Gastrocnemius medialis (tissue), 4 donors: ENCODE results near the gene TMEM87B. TPM values are rescaled to one million over a fixed set of nuclear protein-coding genes. Genes with fewer than 3 reads are reported as not detected.
A peak's percentile ranks its signal among the peaks of the same experiment; 100 is the strongest.

Experiments
- ATAC-seq, 2 donors: fragments of 150-250 bp; one replicate each; pipeline ENCODE4 v1.9.1; 2016
- DNase-seq, 2 donors: peaks; one replicate each; pipeline ENCODE4 v3.0.0-alpha.2; 2019
- H3K27ac ChIP-seq, 4 donors: fragments of 200-600 bp; sonication (generic); 1 replicate in 1 of 4; 2 replicates in 3 of 4; pipeline ENCODE4 v1.5.1; 2016 to 2018; ENCODE audit warnings: mild to moderate bottlenecking in 2 of 4, moderate library complexity in 1 of 4
- H3K27me3 ChIP-seq, 3 donors: fragments of 200-600 bp; sonication (generic) in 2 of 3; 1 replicate in 1 of 3; 2 replicates in 2 of 3; pipeline versions ENCODE4 v1.5.1 to v1.6.0; 2016 to 2019; ENCODE audit warnings: mild to moderate bottlenecking in 1 of 3, moderate library complexity in 1 of 3
- H3K36me3 ChIP-seq, 2 donors: fragments of 200-600 bp; sonication (generic) in 1 of 2; one replicate each; pipeline ENCODE4 v1.5.1; 2017 to 2018
- H3K4me1 ChIP-seq, 2 donors: fragments of 200-600 bp; sonication (generic) in 1 of 2; one replicate each; pipeline ENCODE4 v1.5.1; 2016 to 2017; ENCODE audit warnings: mild to moderate bottlenecking in 2 of 2
- H3K4me3 ChIP-seq, 4 donors: fragments of 200-600 bp; sonication (generic) in 3 of 4; 1 replicate in 1 of 4; 2 replicates in 3 of 4; pipeline ENCODE4 v1.5.1; 2016 to 2019; ENCODE audit warnings: mild to moderate bottlenecking in 2 of 4
- H3K9me3 ChIP-seq, 3 donors: fragments of 200-600 bp; sonication (generic) in 2 of 3; 1 replicate in 1 of 3; 2 replicates in 2 of 3; pipeline ENCODE4 v1.5.1; 2016 to 2019
- POLR2A ChIP-seq, 2 donors: fragments of 450-650 bp; IDR thresholded peaks; one replicate each; pipeline ENCODE4 v1.6.1; 2017; ENCODE audit warnings: antibody characterized with exemption in 2 of 2, mild to moderate bottlenecking in 2 of 2, moderate library complexity in 2 of 2
- in situ Hi-C, 4 donors: fragments of 200-750 bp; cut with MboI; loops; one replicate each; pipeline versions ENCODE4 v1.15.0 to v1.8.0; 2017; ENCODE audit warnings: low sequenced_read_pairs in 4 of 4
- intact Hi-C: fragments of 100-400 bp; cut with DNase I; formaldehyde crosslinking; loops from one replicate; pipeline ENCODE4 v1.15.1; 2023; ENCODE audit warnings: low total_unique reads
- total RNA-seq, 4 donors: library from RNA; depleted of rRNA; stranded (reverse); fragments of >200 nt; gene quantifications; one replicate each; pipeline versions ENCODE4 v1.1.0 to v1.2.3, GENCODE V29; 2016
- TF ChIP-seq, protein P1 (sequence below), 5 experiments: fragments of 450-650 bp in 3 of 5; fragments of 200-600 bp in 2 of 5; sonication (generic) in 2 of 5; IDR thresholded peaks in 4 of 5; conservative IDR thresholded peaks in 1 of 5; 1 replicate in 4 of 5; 2 replicates in 1 of 5; pipeline ENCODE4 v1.5.1; 2016 to 2019; ENCODE audit warnings: antibody characterized with exemption in 5 of 5, mild to moderate bottlenecking in 3 of 5, moderate library complexity in 3 of 5

TMEM87B gene, protein sequence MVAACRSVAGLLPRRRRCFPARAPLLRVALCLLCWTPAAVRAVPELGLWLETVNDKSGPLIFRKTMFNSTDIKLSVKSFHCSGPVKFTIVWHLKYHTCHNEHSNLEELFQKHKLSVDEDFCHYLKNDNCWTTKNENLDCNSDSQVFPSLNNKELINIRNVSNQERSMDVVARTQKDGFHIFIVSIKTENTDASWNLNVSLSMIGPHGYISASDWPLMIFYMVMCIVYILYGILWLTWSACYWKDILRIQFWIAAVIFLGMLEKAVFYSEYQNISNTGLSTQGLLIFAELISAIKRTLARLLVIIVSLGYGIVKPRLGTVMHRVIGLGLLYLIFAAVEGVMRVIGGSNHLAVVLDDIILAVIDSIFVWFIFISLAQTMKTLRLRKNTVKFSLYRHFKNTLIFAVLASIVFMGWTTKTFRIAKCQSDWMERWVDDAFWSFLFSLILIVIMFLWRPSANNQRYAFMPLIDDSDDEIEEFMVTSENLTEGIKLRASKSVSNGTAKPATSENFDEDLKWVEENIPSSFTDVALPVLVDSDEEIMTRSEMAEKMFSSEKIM
- total RNA-seq = 1 to 10 TPM; 2.6 to 5.0 (median 3.1) TPM

DNA sequence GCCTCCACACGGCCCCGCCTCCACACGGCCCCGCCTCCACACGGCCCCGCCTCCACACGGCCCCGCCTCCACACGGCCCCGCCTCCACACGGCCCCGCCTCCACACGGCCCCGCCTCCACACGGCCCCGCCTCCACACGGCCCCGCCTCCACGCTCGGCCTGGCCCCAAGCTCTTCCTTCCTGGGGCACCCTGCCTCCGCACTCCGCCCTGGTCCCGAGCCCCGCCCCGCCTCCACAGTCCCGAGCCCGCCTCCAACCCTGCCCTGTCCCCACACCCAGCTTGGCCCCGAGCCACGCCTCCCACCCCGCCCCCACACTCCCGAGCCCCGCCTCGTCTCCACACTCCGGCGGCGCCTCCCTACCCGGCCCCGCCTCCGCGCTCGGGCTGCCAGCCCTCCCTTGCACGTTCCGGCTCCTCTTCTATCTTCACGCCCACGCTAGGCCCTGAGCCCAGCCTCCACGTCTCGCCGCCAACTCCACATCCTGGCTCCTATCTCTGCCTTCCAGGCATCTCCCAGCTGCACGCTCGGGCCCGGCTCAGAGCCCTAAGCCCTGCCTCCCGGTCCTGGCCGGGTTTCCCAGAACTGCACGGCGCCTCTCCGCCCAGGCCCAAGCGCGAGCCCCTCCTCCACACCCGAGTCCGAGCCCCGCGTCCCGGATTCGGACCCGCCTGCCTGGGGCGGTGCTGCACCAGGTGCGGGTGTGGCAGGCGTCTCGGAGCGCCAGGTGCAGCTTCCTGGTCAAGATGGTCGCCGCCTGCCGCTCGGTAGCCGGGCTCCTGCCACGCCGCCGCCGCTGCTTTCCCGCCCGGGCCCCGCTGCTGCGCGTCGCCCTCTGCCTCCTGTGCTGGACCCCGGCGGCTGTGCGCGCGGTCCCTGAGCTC, at the start of gene TMEM87B:
TMEM87B (plus strand) TSS at position 423 of the 883 bp plus-strand sequence; CDS start at position 746, 323 bp downstream.
- H3K36me3 ChIP-seq = no peaks in the 10 kb centered on the region
- intact Hi-C loops (loop anchor here (1.0 to 2.0 kb wide), 4 partner anchors 199 to 530 kb away; partner anchors contain the start of genes CHCHD5, TTL and ZC3H6), in situ Hi-C loops (loop anchor here in 2 of 4 donors (5.0 to 10.0 kb wide), 3 partner anchors 168 to 210 kb away; partner anchors contain the start of gene ZC3H8 (in 1 of the 2))
- H3K27ac ChIP-seq = peak within 1 kb of the TSS; percentile 87 to 96 (median 94)
- peak within 1 kb of the TSS; percentile 70 to 95 (median 84) for H3K4me3 ChIP-seq
- DNase-seq (peak; percentile 96 to 97), ATAC-seq (peak; percentile 77 to 78)
- H3K9me3 ChIP-seq = no peaks in the 10 kb centered on the region
- H3K4me1 ChIP-seq = peaks cover 13 to 18% of the 10 kb centered on the region in 2 donors
- TF ChIP-seq, protein P1, sequence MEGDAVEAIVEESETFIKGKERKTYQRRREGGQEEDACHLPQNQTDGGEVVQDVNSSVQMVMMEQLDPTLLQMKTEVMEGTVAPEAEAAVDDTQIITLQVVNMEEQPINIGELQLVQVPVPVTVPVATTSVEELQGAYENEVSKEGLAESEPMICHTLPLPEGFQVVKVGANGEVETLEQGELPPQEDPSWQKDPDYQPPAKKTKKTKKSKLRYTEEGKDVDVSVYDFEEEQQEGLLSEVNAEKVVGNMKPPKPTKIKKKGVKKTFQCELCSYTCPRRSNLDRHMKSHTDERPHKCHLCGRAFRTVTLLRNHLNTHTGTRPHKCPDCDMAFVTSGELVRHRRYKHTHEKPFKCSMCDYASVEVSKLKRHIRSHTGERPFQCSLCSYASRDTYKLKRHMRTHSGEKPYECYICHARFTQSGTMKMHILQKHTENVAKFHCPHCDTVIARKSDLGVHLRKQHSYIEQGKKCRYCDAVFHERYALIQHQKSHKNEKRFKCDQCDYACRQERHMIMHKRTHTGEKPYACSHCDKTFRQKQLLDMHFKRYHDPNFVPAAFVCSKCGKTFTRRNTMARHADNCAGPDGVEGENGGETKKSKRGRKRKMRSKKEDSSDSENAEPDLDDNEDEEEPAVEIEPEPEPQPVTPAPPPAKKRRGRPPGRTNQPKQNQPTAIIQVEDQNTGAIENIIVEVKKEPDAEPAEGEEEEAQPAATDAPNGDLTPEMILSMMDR (IDR thresholded peaks at IDR 0.05 in 4 of 5, conservative IDR thresholded peaks at IDR 0.05 in 1 of 5) = no peak
- TF ChIP-seq POLR2A (IDR thresholded peaks at IDR 0.05) = peak; percentile 36 to 58
- no peaks in the 10 kb centered on the region for H3K27me3 ChIP-seq

DNA sequence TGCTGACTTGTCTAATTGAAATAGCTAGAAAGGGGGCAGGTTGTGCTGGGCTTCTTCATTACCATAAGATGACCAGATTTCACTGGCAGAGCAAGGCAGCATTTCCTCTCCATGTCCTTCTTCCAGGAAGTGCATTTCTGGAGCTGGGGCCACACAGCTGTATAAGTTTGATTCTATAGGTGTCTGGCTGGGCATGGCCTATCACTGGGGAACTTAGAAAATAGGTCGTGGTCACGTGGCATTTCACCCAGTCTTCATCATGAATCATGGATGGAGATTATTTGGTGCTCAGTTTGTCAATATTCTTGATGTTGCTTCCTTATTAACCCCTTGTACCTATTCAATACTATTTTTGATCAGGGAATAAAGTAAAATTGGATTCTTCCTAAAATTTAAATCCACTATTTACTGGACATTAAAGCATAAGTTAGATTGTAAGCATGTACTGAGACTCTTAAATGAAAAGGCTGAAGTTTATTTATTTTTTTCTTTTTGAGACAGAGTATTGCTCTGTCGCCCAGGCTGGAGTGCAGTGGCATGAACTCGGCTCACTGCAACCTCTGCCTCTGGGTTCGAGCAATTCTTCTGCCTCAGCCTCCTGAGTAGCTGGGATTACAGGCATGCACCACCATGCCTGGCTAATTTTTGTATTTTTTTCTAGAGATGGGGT, 49.5 kb upstream of the TMEM87B start:
- no peak for ATAC-seq
- TF ChIP-seq POLR2A (IDR thresholded peaks at IDR 0.05) = no peak
- TF ChIP-seq, protein P1 (IDR thresholded peaks at IDR 0.05 in 4 of 5, conservative IDR thresholded peaks at IDR 0.05 in 1 of 5) = no peak
- no peak for DNase-seq
- Histone ChIP-seq H3K4me1 (no peaks in the 10 kb centered on the region), H3K4me3 (no peak overlapping the region), H3K27me3 (no peaks in the 10 kb centered on the region), H3K27ac (no peak overlapping the region), H3K36me3 (no peaks in the 10 kb centered on the region), H3K9me3 (no peaks in the 10 kb centered on the region)
- in situ Hi-C loops = no loop called here
- intact Hi-C loops = no loop called here

DNA sequence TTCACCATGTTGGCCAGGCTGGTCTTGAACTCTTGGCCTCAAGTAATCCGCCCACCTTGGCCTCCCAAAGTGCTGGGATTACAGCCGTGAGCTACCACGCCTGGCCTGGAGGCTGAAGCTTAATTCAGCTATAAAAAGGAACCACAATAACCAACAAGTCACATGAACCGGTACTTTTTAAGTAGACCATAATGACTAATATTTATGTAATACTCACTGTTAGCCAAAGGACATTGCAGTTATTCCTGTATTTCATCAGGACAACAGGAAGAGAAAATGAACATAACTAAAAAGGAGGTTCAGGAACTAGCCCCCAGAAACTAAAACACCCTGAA, 49.0 kb upstream of the TMEM87B start:
- no peaks in the 10 kb centered on the region for H3K9me3 ChIP-seq
- no peaks in the 10 kb centered on the region for H3K4me1 ChIP-seq
- DNase-seq (no peak), ATAC-seq (peak in 1 of 2 donors; percentile 36)
- in situ Hi-C loops = no loop called here
- no peaks in the 10 kb centered on the region for H3K36me3 ChIP-seq
- H3K27me3 ChIP-seq = no peaks in the 10 kb centered on the region
- H3K4me3 ChIP-seq = no peak overlapping the region
- TF ChIP-seq, protein P1 (IDR thresholded peaks at IDR 0.05 in 4 of 5, conservative IDR thresholded peaks at IDR 0.05 in 1 of 5) = no peak
- no peak for TF ChIP-seq POLR2A (IDR thresholded peaks at IDR 0.05)
- no peak overlapping the region for H3K27ac ChIP-seq
- intact Hi-C loops = no loop called here

DNA sequence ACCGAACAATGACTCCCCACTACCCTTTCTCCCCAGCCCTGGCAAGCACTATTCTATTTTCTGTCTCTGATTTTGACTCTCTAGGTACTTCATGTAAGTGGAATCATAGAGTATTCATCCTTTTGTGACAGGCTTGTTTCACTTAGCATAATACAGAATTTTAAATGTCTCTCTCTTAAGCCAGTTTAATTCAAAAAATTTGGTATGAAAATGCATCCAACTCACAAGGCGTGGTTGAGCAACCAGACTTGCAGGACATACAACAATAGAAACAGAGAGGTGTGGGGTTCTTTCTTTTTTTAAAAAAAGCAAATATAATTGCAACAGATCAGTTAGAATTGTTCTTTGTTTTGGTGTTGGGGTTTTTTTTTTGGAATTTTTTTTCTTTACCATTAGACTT, 47.6 kb upstream of the TMEM87B start:
- Histone ChIP-seq H3K4me1 (no peaks in the 10 kb centered on the region), H3K9me3 (no peaks in the 10 kb centered on the region), H3K4me3 (no peak overlapping the region), H3K36me3 (no peaks in the 10 kb centered on the region), H3K27me3 (no peaks in the 10 kb centered on the region), H3K27ac (no peak overlapping the region)
- DNase-seq (no peak), ATAC-seq (no peak)
- in situ Hi-C loops = no loop called here
- intact Hi-C loops = no loop called here
- TF ChIP-seq, protein P1 (IDR thresholded peaks at IDR 0.05 in 4 of 5, conservative IDR thresholded peaks at IDR 0.05 in 1 of 5) = no peak
- TF ChIP-seq POLR2A (IDR thresholded peaks at IDR 0.05) = no peak
